HG03095 (cell line): ENCODE results near the gene SEL1L3.
"Not testable (repeated sequence)": the region's sequence is repeated elsewhere in the genome, so short reads cannot be mapped to it uniquely, and the experiment has no call there.

Experiments used
- ATAC-seq: cut with Tn5 transposase; IDR thresholded peaks from one replicate; pipeline ENCODE4 v1.9.1; 2021; ENCODE audit warnings: moderate library complexity; ENCODE audit not compliant: unreplicated experiment

SEL1L3 gene

GRCh38 chr4:25862411-25863346 is at the start of gene SEL1L3:
TSS of gene SEL1L3 (minus strand) at chr4:25862988. CDS start at chr4:25862836, 152 bp downstream.
- ATAC-seq = peak; percentile 41

GRCh38 chr4:25911356-25911755 is 48.6 kb upstream of the SEL1L3 start:
- ATAC-seq = no peak

GRCh38 chr4:25908491-25908901 is 45.7 kb upstream of the SEL1L3 start:
- ATAC-seq = no peak

- ATAC-seq = not testable (repeated sequence)
Observed at GRCh38 chr4:25906113-25906512, 43.3 kb upstream of the SEL1L3 start.

- ATAC-seq = no peak
Observed at GRCh38 chr4:25905371-25905770, 42.6 kb upstream of the SEL1L3 start.

- ATAC-seq = no peak
Observed at GRCh38 chr4:25904748-25905082, 41.9 kb upstream of the SEL1L3 start.

GRCh38 chr4:25903900-25904747 is 41.3 kb upstream of the SEL1L3 start:
- no peak for ATAC-seq

- ATAC-seq = no peak
Observed at GRCh38 chr4:25901030-25901430, 38.2 kb upstream of the SEL1L3 start.

- no peak for ATAC-seq
Observed at GRCh38 chr4:25900310-25900709, 37.5 kb upstream of the SEL1L3 start.

- ATAC-seq = no peak
Observed at GRCh38 chr4:25896776-25897539, 34.2 kb upstream of the SEL1L3 start.

- no peak for ATAC-seq
Observed at GRCh38 chr4:25892796-25893195, 30.0 kb upstream of the SEL1L3 start.

- no peak for ATAC-seq
Observed at GRCh38 chr4:25890571-25891485, 28.0 kb upstream of the SEL1L3 start.

- ATAC-seq = no peak
Observed at GRCh38 chr4:25889589-25890503, 27.1 kb upstream of the SEL1L3 start.

GRCh38 chr4:25888781-25889180 is 26.0 kb upstream of the SEL1L3 start:
- no peak for ATAC-seq

GRCh38 chr4:25884031-25884782 is 21.4 kb upstream of the SEL1L3 start:
- no peak for ATAC-seq

- ATAC-seq = no peak
Observed at GRCh38 chr4:25883565-25883964, 20.8 kb upstream of the SEL1L3 start.

- no peak for ATAC-seq
Observed at GRCh38 chr4:25882226-25882625, 19.4 kb upstream of the SEL1L3 start.

- no peak for ATAC-seq
Observed at GRCh38 chr4:25881193-25881592, 18.4 kb upstream of the SEL1L3 start.
